OCI-LY1 (cell line): ENCODE data around the gene AIP.

Experiments used
- H2AFZ ChIP-seq: fragments of 200-600 bp; sonication (generic), shearing (Covaris generic); 2 replicates; pipeline ENCODE4 v1.6.0; 2014; ENCODE audit warnings: antibody characterized with exemption, mild to moderate bottlenecking, low read length
- H3F3A ChIP-seq: fragments of 200-600 bp; sonication (generic), shearing (Covaris generic); 2 replicates; pipeline ENCODE4 v1.6.0; 2014; ENCODE audit warnings: mild to moderate bottlenecking, antibody characterized with exemption, low read length, moderate library complexity; ENCODE audit not compliant: insufficient read depth
- H3K27ac ChIP-seq: fragments of 200-600 bp; sonication (generic); 2 replicates; pipeline ENCODE4 v1.5.1; 2014; ENCODE audit warnings: low read length, mixed run types, mild to moderate bottlenecking, low read depth; ENCODE audit not compliant: poor library complexity, severe bottlenecking
- H3K27me3 ChIP-seq: fragments of 200-600 bp; sonication (generic); 2 replicates; pipeline ENCODE4 v1.6.0; 2014; ENCODE audit warnings: antibody characterized with exemption, mild to moderate bottlenecking, low read length, moderate library complexity; ENCODE audit not compliant: insufficient read depth
- H3K36me3 ChIP-seq: fragments of 200-600 bp; sonication (generic); 2 replicates; pipeline ENCODE4 v1.6.1; 2014; ENCODE audit warnings: mild to moderate bottlenecking, antibody characterized with exemption, low read length, moderate library complexity, mixed read lengths; ENCODE audit not compliant: insufficient read depth
- H3K4me1 ChIP-seq: fragments of 200-600 bp; sonication (generic); 2 replicates; pipeline ENCODE4 v1.5.1; 2014; ENCODE audit warnings: mild to moderate bottlenecking, low read length, moderate library complexity; ENCODE audit not compliant: insufficient read depth, severe bottlenecking
- H3K4me2 ChIP-seq: fragments of 200-600 bp; sonication (generic), shearing (Covaris generic); 2 replicates; pipeline ENCODE4 v1.6.1; 2014; ENCODE audit warnings: low read length
- H3K4me3 ChIP-seq: fragments of 200-600 bp; sonication (generic); 2 replicates; pipeline ENCODE4 v1.5.1; 2014; ENCODE audit warnings: low read length, low read depth, mild to moderate bottlenecking, mixed read lengths; ENCODE audit not compliant: poor library complexity, severe bottlenecking
- H3K79me2 ChIP-seq: fragments of 200-600 bp; shearing (Covaris generic); 2 replicates; pipeline ENCODE4 v1.6.1; 2016; ENCODE audit warnings: mixed run types, low read length, mixed read lengths; ENCODE audit not compliant: insufficient read depth
- H3K9ac ChIP-seq: fragments of 200-600 bp; sonication (generic), shearing (Covaris generic); 2 replicates; pipeline ENCODE4 v1.6.1; 2014; ENCODE audit warnings: mild to moderate bottlenecking, low read length, mixed read lengths
- H3K9me2 ChIP-seq: fragments of 200-600 bp; sonication (generic), shearing (Covaris generic); 2 replicates; pipeline ENCODE4 v1.6.1; 2014; ENCODE audit warnings: low read depth, mild to moderate bottlenecking, low read length, mixed read lengths
- H3K9me3 ChIP-seq: fragments of 200-600 bp; shearing (Covaris generic); 2 replicates; pipeline ENCODE4 v1.6.1; 2014; ENCODE audit warnings: low read length, mixed read lengths
- H4K20me1 ChIP-seq: fragments of 200-600 bp; sonication (generic), shearing (Covaris generic); 2 replicates; pipeline ENCODE4 v1.6.0; 2016; ENCODE audit warnings: mild to moderate bottlenecking, low read length; ENCODE audit not compliant: insufficient read depth
- EZH2 ChIP-seq: fragments of 200-600 bp; sonication (generic), shearing (Covaris generic); IDR thresholded peaks from 2 replicates; pipeline ENCODE4 v1.8.0; 2017; ENCODE audit warnings: borderline replicate concordance, mixed run types, mild to moderate bottlenecking, antibody characterized with exemption, low read length, moderate library complexity, mixed read lengths
- TF ChIP-seq, protein P1 (sequence below): fragments of 200-600 bp; sonication (generic), shearing (Covaris generic); IDR thresholded peaks from 2 replicates; pipeline ENCODE4 v1.5.1; 2017; ENCODE audit warnings: mild to moderate bottlenecking, antibody characterized with exemption, low read length, moderate library complexity, mixed read lengths

Gene AIP

DNA sequence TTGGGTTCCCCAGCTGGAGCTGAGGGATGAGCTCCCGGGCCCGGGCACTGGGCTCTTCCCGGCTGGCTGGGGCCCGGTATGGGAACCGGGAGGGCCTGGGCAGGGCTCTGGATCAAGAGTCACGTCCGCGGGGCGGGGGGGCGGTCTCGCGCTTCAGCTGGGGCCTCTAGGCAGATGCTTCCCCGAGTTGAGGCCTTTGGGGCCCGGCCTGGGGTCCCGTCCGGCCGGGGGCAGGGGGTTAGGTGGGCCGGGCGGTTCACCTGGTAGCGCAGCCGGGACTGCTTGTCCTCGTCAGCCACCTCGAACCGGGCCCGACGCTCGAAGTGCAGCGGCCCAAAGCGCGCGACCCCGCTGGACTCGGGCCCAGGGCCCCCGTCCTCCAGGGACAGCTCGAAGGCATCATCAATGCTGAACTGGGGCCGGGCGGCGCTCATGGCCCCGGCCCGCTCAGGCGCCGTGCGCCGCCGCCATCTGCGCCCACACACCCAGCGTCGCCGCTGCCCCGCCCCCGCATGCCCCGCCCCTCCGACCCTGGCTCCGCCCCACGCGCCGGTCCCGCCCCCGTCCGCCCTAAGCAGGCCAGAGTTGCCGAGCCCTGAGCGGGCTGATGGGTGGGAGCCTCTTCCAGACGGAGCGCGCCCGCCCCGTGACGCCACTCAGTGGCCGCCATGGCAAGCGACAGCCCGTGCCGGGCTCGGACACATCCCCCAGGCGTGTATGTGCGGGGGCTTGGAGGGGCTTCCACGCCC lies 13.9 kb upstream of the AIP start, which contains the start of gene TMEM134:
TSS of gene TMEM134 (minus strand) at position 493 of the 749 bp plus-strand sequence. CDS start at position 434, 59 bp downstream.
- Histone ChIP-seq H3K27me3 (no peaks in the 10 kb centered on the region), H3F3A (peaks cover 8% of the 10 kb centered on the region; the same call in 1 of the 2 replicates), H2AFZ (peak within 1 kb of the TSS; percentile 81; the same call in 1 of the 2 replicates), H4K20me1 (no peaks in the 10 kb centered on the region), H3K9ac (peak within 1 kb of the TSS; percentile 86), H3K4me2 (peak within 1 kb of the TSS; percentile 77), H3K9me2 (no peaks in the 10 kb centered on the region), H3K36me3 (peaks cover 7% of the 10 kb centered on the region; the same call in 1 of the 2 replicates), H3K79me2 (peaks cover 3% of the 10 kb centered on the region; the same call in 1 of the 2 replicates), H3K4me1 (peaks cover 45% of the 10 kb centered on the region), H3K9me3 (no peaks in the 10 kb centered on the region), H3K27ac (peak within 1 kb of the TSS; percentile 96), H3K4me3 (peak within 1 kb of the TSS; percentile 75)
- TF ChIP-seq, protein P1, sequence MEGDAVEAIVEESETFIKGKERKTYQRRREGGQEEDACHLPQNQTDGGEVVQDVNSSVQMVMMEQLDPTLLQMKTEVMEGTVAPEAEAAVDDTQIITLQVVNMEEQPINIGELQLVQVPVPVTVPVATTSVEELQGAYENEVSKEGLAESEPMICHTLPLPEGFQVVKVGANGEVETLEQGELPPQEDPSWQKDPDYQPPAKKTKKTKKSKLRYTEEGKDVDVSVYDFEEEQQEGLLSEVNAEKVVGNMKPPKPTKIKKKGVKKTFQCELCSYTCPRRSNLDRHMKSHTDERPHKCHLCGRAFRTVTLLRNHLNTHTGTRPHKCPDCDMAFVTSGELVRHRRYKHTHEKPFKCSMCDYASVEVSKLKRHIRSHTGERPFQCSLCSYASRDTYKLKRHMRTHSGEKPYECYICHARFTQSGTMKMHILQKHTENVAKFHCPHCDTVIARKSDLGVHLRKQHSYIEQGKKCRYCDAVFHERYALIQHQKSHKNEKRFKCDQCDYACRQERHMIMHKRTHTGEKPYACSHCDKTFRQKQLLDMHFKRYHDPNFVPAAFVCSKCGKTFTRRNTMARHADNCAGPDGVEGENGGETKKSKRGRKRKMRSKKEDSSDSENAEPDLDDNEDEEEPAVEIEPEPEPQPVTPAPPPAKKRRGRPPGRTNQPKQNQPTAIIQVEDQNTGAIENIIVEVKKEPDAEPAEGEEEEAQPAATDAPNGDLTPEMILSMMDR, result peak; percentile 64
- no peak for TF ChIP-seq EZH2

DNA sequence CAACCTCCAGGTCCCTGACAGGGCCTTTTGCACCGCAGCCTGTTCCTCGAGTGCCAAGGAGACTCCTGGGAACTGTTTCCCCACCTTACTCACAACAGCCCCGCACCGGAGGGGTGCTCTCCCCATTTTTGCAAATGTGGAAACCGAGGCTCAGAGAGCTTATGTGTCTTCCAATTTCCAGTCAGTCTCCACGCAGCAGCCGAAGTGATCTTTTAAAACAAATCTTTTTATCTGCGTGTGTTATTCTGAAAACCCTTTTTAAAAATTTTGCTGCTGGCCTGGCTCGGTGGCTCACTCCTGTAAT lies 13.4 kb upstream of the AIP start:
- no peak for TF ChIP-seq EZH2
- TF ChIP-seq, protein P1, result no peak; the same call in 1 of the 2 replicates
- Histone ChIP-seq H3K9me2 (no peaks in the 10 kb centered on the region), H3K27ac (no peak overlapping the region)

DNA sequence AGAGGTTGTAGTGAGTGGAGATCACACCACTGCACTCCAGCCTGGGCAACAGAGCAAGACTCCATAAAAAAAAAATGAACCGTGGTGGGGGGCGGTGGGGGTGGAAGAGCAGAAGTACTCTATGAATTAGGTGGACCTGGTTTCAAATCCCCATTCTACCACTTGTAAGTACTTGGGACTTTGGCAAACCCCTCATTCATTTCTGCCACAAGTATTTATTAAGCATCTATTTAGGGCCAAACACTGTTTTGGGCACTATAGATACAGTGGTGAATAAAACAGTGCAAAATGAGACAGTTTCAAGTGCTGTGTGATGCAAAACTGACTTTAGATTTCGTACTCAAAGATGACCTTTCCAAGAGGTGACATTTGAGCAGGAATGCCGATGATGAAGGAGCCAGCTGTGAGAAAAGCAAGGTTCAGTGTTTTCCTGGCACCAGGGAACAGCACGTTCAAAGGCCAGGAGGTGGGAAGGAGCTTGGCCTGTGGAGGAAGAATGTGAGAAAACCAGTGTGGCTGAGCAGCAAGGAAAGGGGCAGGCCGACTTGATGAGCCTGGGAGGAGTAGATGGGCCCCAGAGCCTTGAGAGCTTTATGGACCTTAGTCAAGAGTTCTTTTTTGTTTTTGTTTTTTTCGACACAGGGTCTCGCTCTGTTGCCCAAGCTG lies 12.4 kb upstream of the AIP start:
- Histone ChIP-seq H3K27me3 (no peaks in the 10 kb centered on the region), H2AFZ (no peak overlapping the region), H3K9me3 (no peaks in the 10 kb centered on the region), H3K4me3 (no peak overlapping the region), H4K20me1 (no peaks in the 10 kb centered on the region), H3K4me1 (peaks cover 35% of the 10 kb centered on the region), H3K36me3 (no peaks in the 10 kb centered on the region; the same call in 1 of the 2 replicates), H3K27ac (no peak overlapping the region), H3K79me2 (no peaks in the 10 kb centered on the region), H3K9me2 (no peaks in the 10 kb centered on the region), H3F3A (peaks cover 8% of the 10 kb centered on the region; the same call in 1 of the 2 replicates), H3K4me2 (no peak overlapping the region), H3K9ac (no peak overlapping the region)
- TF ChIP-seq, protein P1, result no peak
- TF ChIP-seq EZH2, result no peak

More for the DNA sequence above, 13.4 kb upstream of the AIP start:
- no peaks in the 10 kb centered on the region for H3K9me3 ChIP-seq
- H3K4me1 ChIP-seq, result peaks cover 39% of the 10 kb centered on the region
- peak overlapping the region; percentile 81 for H3K9ac ChIP-seq
- H3K79me2 ChIP-seq, result peaks cover 3% of the 10 kb centered on the region; the same call in 1 of the 2 replicates
- H3K36me3 ChIP-seq, result peaks cover 7% of the 10 kb centered on the region; the same call in 1 of the 2 replicates
- peaks cover 8% of the 10 kb centered on the region; the same call in 1 of the 2 replicates for H3F3A ChIP-seq
- H4K20me1 ChIP-seq, result no peaks in the 10 kb centered on the region
- no peaks in the 10 kb centered on the region for H3K27me3 ChIP-seq
- H3K4me3 ChIP-seq, result peak overlapping the region; percentile 75
- peak overlapping the region; percentile 77 for H3K4me2 ChIP-seq
- H2AFZ ChIP-seq, result peak overlapping the region; percentile 81; the same call in 1 of the 2 replicates
